Glutamatergic neuron (in vitro differentiated cells): ENCODE data around the gene INPP4A. TPM values are rescaled to one million over a fixed set of nuclear protein-coding genes. Genes with fewer than 3 reads are reported as not detected.

Source experiments
- DNase-seq: peaks from one replicate; pipeline ENCODE4 v3.0.0; 2022
- H3K27ac Mint-ChIP-seq: one replicate; pipeline ENCODE4 v1.8.0; 2020; ENCODE audit warnings: mild to moderate bottlenecking, mixed read lengths, inconsistent platforms; ENCODE audit not compliant: unreplicated experiment
- H3K27me3 Mint-ChIP-seq: one replicate; pipeline ENCODE4 v1.8.0; 2020; ENCODE audit warnings: mild to moderate bottlenecking, moderate library complexity, mixed read lengths, inconsistent platforms; ENCODE audit not compliant: unreplicated experiment
- H3K36me3 Mint-ChIP-seq: one replicate; pipeline ENCODE4 v1.8.0; 2020; ENCODE audit warnings: mild to moderate bottlenecking, mixed read lengths, inconsistent platforms; ENCODE audit not compliant: unreplicated experiment
- H3K4me1 Mint-ChIP-seq: one replicate; pipeline ENCODE4 v1.8.0; 2020; ENCODE audit warnings: mild to moderate bottlenecking, low read depth, mixed read lengths, inconsistent platforms; ENCODE audit not compliant: unreplicated experiment
- H3K4me3 Mint-ChIP-seq: one replicate; pipeline ENCODE4 v1.8.0; 2020; ENCODE audit warnings: mild to moderate bottlenecking, mixed read lengths, inconsistent platforms; ENCODE audit not compliant: unreplicated experiment
- H3K9me3 Mint-ChIP-seq: one replicate; pipeline ENCODE4 v1.8.0; 2020; ENCODE audit warnings: mild to moderate bottlenecking, moderate library complexity, mixed read lengths, inconsistent platforms; ENCODE audit not compliant: unreplicated experiment
- total RNA-seq: library from RNA; stranded (reverse); fragmentation: NEBNext Ultra II Directional; extraction: Animal tissue kit (Norgen Biotek cat#: 25700); gene quantifications from one replicate; pipeline ENCODE4 v1.2.1, GENCODE V29; 2021; ENCODE audit not compliant: unreplicated experiment
- TF ChIP-seq, protein P1 (sequence below): fragments of 200-600 bp; sonication (generic); IDR thresholded peaks from one replicate; pipeline ENCODE4 v1.5.0; 2021; ENCODE audit not compliant: partially characterized antibody, unreplicated experiment

INPP4A gene
- total RNA-seq, 1 donor from 2014 or later: 54.5 TPM

DNA sequence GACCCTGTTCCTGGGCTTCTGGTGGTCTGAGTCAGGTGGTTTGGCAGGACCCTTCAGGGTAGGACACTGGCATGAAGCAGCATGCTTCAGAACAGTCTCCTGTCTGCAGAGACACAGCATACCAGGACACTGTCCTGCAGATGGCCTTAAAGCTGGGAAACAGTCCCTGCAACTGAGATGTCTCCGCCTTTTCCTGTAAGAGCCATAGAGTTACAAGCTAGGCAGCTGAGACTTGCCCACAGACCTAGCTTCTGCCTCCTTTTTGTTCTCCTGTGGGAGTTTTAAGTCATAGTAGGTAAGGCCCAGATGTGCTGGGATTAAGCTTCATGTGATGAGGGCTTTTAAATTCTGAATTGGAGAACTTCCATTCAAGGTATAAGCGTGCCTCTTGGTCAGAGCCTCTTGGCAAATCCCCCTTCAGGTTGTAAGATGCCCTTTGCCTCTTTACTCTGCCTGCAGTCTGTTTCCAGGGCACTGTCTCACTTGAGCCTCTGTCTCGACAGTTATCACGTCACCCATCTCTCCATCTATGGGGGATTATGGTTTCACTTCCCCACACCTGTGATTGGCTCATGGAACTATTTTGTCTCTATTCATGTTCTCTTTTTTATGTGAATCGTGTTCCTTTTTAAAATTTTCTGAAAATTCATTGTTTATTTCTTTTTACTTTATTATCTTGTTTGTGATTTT, 111.8 kb downstream of the INPP4A start:
- Mint-ChIP-seq H3K36me3 (peaks cover 8% of the 10 kb centered on the region), H3K4me1 (no peaks in the 10 kb centered on the region), H3K27ac (no peak overlapping the region), H3K4me3 (no peak overlapping the region), H3K27me3 (peaks cover 5% of the 10 kb centered on the region), H3K9me3 (no peaks in the 10 kb centered on the region)
- TF ChIP-seq, protein P1, sequence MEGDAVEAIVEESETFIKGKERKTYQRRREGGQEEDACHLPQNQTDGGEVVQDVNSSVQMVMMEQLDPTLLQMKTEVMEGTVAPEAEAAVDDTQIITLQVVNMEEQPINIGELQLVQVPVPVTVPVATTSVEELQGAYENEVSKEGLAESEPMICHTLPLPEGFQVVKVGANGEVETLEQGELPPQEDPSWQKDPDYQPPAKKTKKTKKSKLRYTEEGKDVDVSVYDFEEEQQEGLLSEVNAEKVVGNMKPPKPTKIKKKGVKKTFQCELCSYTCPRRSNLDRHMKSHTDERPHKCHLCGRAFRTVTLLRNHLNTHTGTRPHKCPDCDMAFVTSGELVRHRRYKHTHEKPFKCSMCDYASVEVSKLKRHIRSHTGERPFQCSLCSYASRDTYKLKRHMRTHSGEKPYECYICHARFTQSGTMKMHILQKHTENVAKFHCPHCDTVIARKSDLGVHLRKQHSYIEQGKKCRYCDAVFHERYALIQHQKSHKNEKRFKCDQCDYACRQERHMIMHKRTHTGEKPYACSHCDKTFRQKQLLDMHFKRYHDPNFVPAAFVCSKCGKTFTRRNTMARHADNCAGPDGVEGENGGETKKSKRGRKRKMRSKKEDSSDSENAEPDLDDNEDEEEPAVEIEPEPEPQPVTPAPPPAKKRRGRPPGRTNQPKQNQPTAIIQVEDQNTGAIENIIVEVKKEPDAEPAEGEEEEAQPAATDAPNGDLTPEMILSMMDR: no peak
- DNase-seq: no peak

DNA sequence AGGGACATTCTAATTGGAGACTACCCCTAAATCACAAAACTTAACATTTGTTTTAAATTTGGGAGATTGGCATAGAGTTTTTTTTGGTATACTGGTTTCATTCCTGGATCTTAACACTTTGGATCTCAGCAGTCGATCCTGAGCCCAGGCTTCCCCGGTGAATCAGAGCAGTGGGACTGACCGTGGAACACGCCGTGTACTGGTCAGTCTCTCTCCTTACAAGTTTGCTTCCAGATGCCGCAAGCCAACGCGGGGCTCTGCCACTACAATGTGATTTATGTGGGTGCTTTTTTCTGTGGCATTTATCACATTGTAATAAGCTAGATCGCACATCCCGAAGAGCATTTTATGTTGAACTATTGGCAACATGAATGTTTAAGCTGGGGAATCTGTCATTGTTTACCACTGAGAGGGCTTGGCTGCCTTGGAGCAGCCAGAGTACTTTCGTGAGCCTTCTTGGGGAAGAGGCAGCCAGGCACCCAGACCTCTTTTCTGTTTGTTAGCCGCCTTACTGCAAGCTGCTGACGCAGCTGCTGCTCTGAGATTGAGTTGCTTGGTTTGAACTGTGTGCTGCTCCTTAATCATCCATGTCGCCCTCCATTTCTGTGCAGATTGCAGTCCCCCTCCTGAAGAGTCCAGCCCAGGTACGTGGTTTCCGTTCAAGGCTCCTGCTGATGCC, 114.3 kb downstream of the INPP4A start:
- H3K4me1 Mint-ChIP-seq: no peaks in the 10 kb centered on the region
- no peak overlapping the region for H3K4me3 Mint-ChIP-seq
- peaks cover 7% of the 10 kb centered on the region for H3K27me3 Mint-ChIP-seq
- TF ChIP-seq, protein P1: no peak
- peaks cover 8% of the 10 kb centered on the region for H3K36me3 Mint-ChIP-seq
- no peaks in the 10 kb centered on the region for H3K9me3 Mint-ChIP-seq
- H3K27ac Mint-ChIP-seq: no peak overlapping the region
- no peak for DNase-seq

DNA sequence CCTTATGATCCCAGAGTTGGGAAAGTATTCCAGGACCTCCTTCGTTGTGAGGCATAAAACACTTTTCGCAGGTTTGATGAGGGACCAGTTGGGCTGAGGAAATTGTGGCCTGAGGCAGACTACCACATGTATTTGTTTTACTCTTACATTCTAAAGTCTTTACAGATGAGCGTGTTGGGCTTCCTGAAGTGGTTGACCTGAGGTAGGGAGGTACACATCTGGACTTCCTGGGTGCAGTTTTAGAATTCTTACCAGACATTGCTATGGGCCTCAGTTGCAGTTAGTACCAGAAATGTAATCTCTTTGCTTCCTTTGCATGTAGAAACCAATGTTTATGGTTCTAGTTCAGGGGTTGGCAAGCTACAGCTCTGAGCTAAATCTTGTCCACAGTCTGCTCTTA, 114.9 kb downstream of the INPP4A start:
- peaks cover 7% of the 10 kb centered on the region for H3K27me3 Mint-ChIP-seq
- DNase-seq: no peak
- no peak overlapping the region for H3K4me3 Mint-ChIP-seq
- no peak overlapping the region for H3K27ac Mint-ChIP-seq
- TF ChIP-seq, protein P1: no peak
- no peaks in the 10 kb centered on the region for H3K9me3 Mint-ChIP-seq
- peaks cover 8% of the 10 kb centered on the region for H3K36me3 Mint-ChIP-seq
- H3K4me1 Mint-ChIP-seq: no peaks in the 10 kb centered on the region

DNA sequence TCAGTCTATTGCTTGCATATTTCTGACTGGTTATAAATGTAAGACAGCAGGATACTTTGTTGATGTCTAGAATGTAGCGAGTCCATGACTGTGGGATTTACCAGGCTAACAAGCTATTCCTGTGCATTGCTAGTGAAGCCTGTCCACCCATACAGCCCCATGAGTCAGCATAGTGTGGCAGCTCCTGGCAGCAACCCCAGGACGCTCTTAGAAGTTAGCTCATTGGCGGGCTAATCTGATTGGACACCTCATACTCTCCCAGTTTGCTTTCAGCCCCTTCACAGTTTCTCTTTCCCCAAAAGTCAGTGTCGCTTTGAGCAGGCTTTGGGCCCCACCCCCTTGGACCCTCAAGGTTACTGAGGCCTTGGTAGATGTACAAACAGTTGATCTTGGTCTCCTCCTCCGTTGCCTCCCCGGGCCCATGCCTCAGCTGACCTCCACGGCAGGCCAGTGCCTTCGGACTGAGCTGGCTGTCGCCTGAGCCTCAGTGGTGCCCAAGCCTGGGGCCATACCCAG, 115.7 kb downstream of the INPP4A start:
- Mint-ChIP-seq H3K4me3 (no peak overlapping the region), H3K27ac (no peak overlapping the region), H3K9me3 (no peaks in the 10 kb centered on the region), H3K36me3 (peaks cover 1% of the 10 kb centered on the region), H3K27me3 (peaks cover 7% of the 10 kb centered on the region), H3K4me1 (no peaks in the 10 kb centered on the region)
- DNase-seq: no peak
- TF ChIP-seq, protein P1: no peak

DNA sequence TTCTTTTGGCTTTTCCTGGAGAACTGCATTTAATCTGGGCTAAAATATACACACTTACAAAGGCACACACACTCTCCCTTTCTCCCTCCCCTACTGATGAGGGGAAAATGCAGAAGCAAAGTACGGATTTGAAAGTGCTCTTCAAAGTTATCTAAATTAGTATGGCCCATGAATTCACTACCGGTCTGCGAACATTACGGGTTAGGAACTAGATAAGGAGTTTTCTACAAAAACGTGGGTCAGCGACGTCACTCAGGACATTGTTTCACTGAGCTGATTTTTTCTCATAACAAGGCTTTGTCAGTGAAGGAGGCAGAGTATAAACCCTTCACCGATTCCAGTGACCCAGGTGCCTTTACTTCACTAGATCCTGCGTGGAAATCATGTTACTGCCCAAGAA, 116.4 kb downstream of the INPP4A start:
- no peak for DNase-seq
- H3K4me3 Mint-ChIP-seq: no peak overlapping the region
- H3K4me1 Mint-ChIP-seq: no peaks in the 10 kb centered on the region
- H3K36me3 Mint-ChIP-seq: no peaks in the 10 kb centered on the region
- H3K27me3 Mint-ChIP-seq: peaks cover 5% of the 10 kb centered on the region
- TF ChIP-seq, protein P1: no peak
- H3K27ac Mint-ChIP-seq: no peak overlapping the region
- H3K9me3 Mint-ChIP-seq: no peaks in the 10 kb centered on the region
